PFSK-1 (cell line): Measurements from ENCODE around the gene ADAMTSL1.

Experiments
- POLR2AphosphoS5 ChIP-seq: IDR thresholded peaks from 2 replicates; pipeline ENCODE4 v1.6.1; 2012; ENCODE audit warnings: low read depth, mild to moderate bottlenecking, control low read depth, low read length, moderate library complexity
- SIN3A ChIP-seq: IDR thresholded peaks from 2 replicates; pipeline ENCODE4 v1.6.1; 2012; ENCODE audit warnings: mild to moderate bottlenecking, low read length, moderate library complexity, borderline replicate concordance; ENCODE audit not compliant: insufficient read depth
- TAF1 ChIP-seq: IDR thresholded peaks from 2 replicates; pipeline ENCODE4 v1.6.1; 2012; ENCODE audit warnings: low read length, control low read depth, borderline replicate concordance; ENCODE audit not compliant: insufficient read depth

DNA sequence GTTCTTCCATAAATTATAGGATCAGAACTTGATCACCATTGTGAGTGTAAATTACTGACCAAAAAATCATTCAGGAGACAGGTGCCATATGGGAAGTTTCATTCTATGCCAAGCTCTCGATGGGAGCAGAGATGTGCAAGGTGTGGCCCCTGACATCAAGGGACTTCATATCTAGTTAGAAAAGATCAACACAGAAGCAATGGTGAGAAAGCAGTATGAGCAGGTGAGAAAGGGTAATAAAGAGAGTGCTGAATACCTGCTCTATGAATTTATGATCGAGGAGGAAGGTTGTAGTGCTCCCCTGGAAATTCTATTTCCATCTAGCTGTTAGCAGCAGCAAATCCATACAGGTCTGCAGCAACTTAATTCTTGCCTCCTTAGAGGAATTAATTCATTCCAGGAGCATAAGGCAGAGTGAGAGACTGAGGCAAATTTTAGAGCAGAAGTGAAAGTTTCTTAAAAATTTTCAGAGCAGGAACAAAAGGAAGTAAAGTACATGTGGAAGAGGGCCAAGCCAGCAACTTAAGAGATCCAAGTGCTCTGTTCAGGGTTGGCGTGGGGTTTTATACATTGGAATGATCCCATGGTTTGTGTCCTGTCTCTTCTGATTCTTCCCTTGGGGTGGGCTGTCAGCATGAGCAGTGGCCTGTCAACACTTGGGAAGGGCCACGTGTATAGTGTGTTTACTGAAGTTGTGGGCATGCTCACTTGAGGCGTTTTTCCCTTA, 377.3 kb downstream of the ADAMTSL1 start:
- TF ChIP-seq POLR2AphosphoS5 (no peak), SIN3A (no peak), TAF1 (no peak)
